Right lobe of liver (tissue), 6 donors: ENCODE measurements around the gene TAOK1. TPM values are rescaled to one million over a fixed set of nuclear protein-coding genes. Genes with fewer than 3 reads are reported as not detected.

ENCODE experiments used
- ATAC-seq, 4 donors: fragments of 200-7000 bp; cut with Tn5 transposase; one replicate each; pipeline ENCODE4 v1.9.1; 2020; ENCODE audit warnings: mild to moderate bottlenecking in 4 of 4, moderate library complexity in 4 of 4
- DNase-seq, 3 donors: peaks; one replicate each; pipeline ENCODE4 v3.0.0-alpha.2; 2020
- H3K27ac ChIP-seq, 3 donors: fragments of 200-600 bp; one replicate each; pipeline ENCODE4 v1.8.0; 2022
- H3K27me3 ChIP-seq, 2 donors: fragments of 200-600 bp; one replicate each; pipeline ENCODE4 v1.8.0; 2022
- H3K36me3 ChIP-seq, 4 donors: fragments of 200-600 bp; sonication (generic) in 1 of 4; one replicate each; pipeline versions ENCODE4 v1.5.1 to v1.8.0; 2017 to 2022; ENCODE audit warnings: control low read depth in 1 of 4
- H3K4me1 ChIP-seq, 4 donors: fragments of 200-600 bp; sonication (generic) in 1 of 4; one replicate each; pipeline versions ENCODE4 v1.5.1 to v1.8.0; 2017 to 2022; ENCODE audit warnings: control low read depth in 1 of 4
- H3K4me3 ChIP-seq, 3 donors: fragments of 200-600 bp; one replicate each; pipeline ENCODE4 v1.8.0; 2022
- H3K9me3 ChIP-seq, 4 donors: fragments of 200-600 bp; sonication (generic) in 1 of 4; one replicate each; pipeline versions ENCODE4 v1.5.1 to v1.8.0; 2017 to 2022; ENCODE audit warnings: control low read depth in 1 of 4
- CTCF ChIP-seq, 4 donors: fragments of 200-600 bp in 3 of 4; fragments of 450-650 bp in 1 of 4; IDR thresholded peaks; one replicate each; pipeline versions ENCODE4 v1.5.1 to v1.8.0; 2016 to 2022; ENCODE audit warnings: antibody characterized with exemption in 4 of 4, mild to moderate bottlenecking in 2 of 4
- POLR2A ChIP-seq: fragments of 450-650 bp; IDR thresholded peaks from one replicate; pipeline ENCODE4 v1.6.1; 2017; ENCODE audit warnings: antibody characterized with exemption, mild to moderate bottlenecking
- WGBS: methylation state at CpG from one replicate; pipeline ENCODE4 v1.1.6; 2018; ENCODE audit warnings: low coverage, low lambda C conversion rate; ENCODE audit not compliant: insufficient coverage; ENCODE audit errors: missing lambda C conversion rate; 5-methylcytosine and 5-hydroxymethylcytosine counted together
- intact Hi-C, 2 donors: fragments of 100-400 bp; cut with DNase I; formaldehyde crosslinking; loops; one replicate each; pipeline versions ENCODE4 v1.11.2 to v1.14.1; 2022
- total RNA-seq, 6 experiments: library from RNA; depleted of rRNA in 2 of 6; stranded (reverse); fragments of >200 nt in 2 of 6; fragmentation: NEBNext Ultra II Directional in 3 of 6; extraction: Animal tissue kit (Norgen Biotek cat#: 25700) in 3 of 6; gene quantifications; one replicate each; pipeline versions ENCODE4 v1.1.0 to v1.2.4, GENCODE V29; 2016 to 2023
- donor health status: DM: no; HTN: yes; CAD: no.
- donor health status: DM: no; HTN: no; CAD: no.
- donor health status: DM: no; HTN: no; CAD: no.
- donor health status: DM: no; HTN: yes; CAD: no.
- donor health status: DM: no; HTN: yes; CAD: no.

Gene TAOK1
- total RNA-seq, 6 experiments from 2014 or later, result 17.1 to 37.1 (median 21.1) TPM

- no peaks in the 10 kb centered on the region for H3K27me3 ChIP-seq
- no peak overlapping the region for H3K27ac ChIP-seq
- H3K4me1 ChIP-seq, result peaks cover 0 to 26% (median 0%) of the 10 kb centered on the region in 4 donors
- intact Hi-C loops, result no loop called here
- H3K36me3 ChIP-seq, result no peaks in the 10 kb centered on the region
- DNase-seq, result no peak
- 52% methylated on average over 3 of the region's 4 CpGs for WGBS
- no peak overlapping the region for H3K4me3 ChIP-seq
- TF ChIP-seq POLR2A, result no peak
- no peak for TF ChIP-seq CTCF (IDR thresholded peaks at IDR 0.05)
- H3K9me3 ChIP-seq, result no peaks in the 10 kb centered on the region
- ATAC-seq, result no peak
Measured at GRCh38 chr17:29433541-29433940, 43.4 kb downstream of the TAOK1 start.

GRCh38 chr17:29434550-29434949 lies 44.4 kb downstream of the TAOK1 start:
- TF ChIP-seq CTCF (IDR thresholded peaks at IDR 0.05), result no peak
- no peak for TF ChIP-seq POLR2A
- no peak overlapping the region for H3K4me3 ChIP-seq
- no peak overlapping the region for H3K27ac ChIP-seq
- DNase-seq, result no peak
- no peaks in the 10 kb centered on the region for H3K27me3 ChIP-seq
- H3K36me3 ChIP-seq, result no peaks in the 10 kb centered on the region
- no peak for ATAC-seq
- 86% methylated on average over 2 of the region's 3 CpGs for WGBS
- peaks cover 0 to 26% (median 0%) of the 10 kb centered on the region in 4 donors for H3K4me1 ChIP-seq
- H3K9me3 ChIP-seq, result no peaks in the 10 kb centered on the region
- intact Hi-C loops, result no loop called here

- H3K27me3 ChIP-seq, result no peaks in the 10 kb centered on the region
- no peak overlapping the region for H3K4me3 ChIP-seq
- no peaks in the 10 kb centered on the region for H3K36me3 ChIP-seq
- no peaks in the 10 kb centered on the region for H3K4me1 ChIP-seq
- intact Hi-C loops, result no loop called here
- WGBS, result 100% methylated on average over 1 of the region's 1 CpG
- H3K9me3 ChIP-seq, result no peaks in the 10 kb centered on the region
- ATAC-seq, result no peak
- no peak overlapping the region for H3K27ac ChIP-seq
- TF ChIP-seq CTCF (IDR thresholded peaks at IDR 0.05) (no peak), POLR2A (no peak)
- DNase-seq, result no peak
Measured at GRCh38 chr17:29442451-29442850, 52.3 kb downstream of the TAOK1 start.

GRCh38 chr17:29443041-29443739 lies 53.0 kb downstream of the TAOK1 start:
- Histone ChIP-seq H3K9me3 (no peaks in the 10 kb centered on the region), H3K4me1 (no peaks in the 10 kb centered on the region), H3K4me3 (no peak overlapping the region), H3K27ac (no peak overlapping the region), H3K27me3 (no peaks in the 10 kb centered on the region), H3K36me3 (no peaks in the 10 kb centered on the region)
- ATAC-seq (no peak), DNase-seq (no peak)
- intact Hi-C loops, result no loop called here
- TF ChIP-seq CTCF (IDR thresholded peaks at IDR 0.05) (no peak), POLR2A (no peak)

GRCh38 chr17:29444589-29444988 lies 54.4 kb downstream of the TAOK1 start:
- peaks cover 0 to 2% (median 0%) of the 10 kb centered on the region in 4 donors for H3K4me1 ChIP-seq
- H3K27me3 ChIP-seq, result no peaks in the 10 kb centered on the region
- DNase-seq (no peak), ATAC-seq (peak in 1 of 4 donors; percentile 86)
- H3K4me3 ChIP-seq, result no peak overlapping the region
- H3K27ac ChIP-seq, result peak overlapping the region in 1 of 3 donors; percentile 17
- intact Hi-C loops, result no loop called here
- H3K9me3 ChIP-seq, result no peaks in the 10 kb centered on the region
- TF ChIP-seq CTCF (IDR thresholded peaks at IDR 0.05) (no peak), POLR2A (no peak)
- no peaks in the 10 kb centered on the region for H3K36me3 ChIP-seq
